NCI-H82 (cell line): Measurements from ENCODE around the gene TMEM176A.
"Not testable (repeated sequence)": the region's sequence is repeated elsewhere in the genome, so short reads cannot be mapped to it uniquely, and the experiment has no call there.

ENCODE experiments used
- DNase-seq: peaks from one replicate; lab custom pipeline; 2025; lab: John Stamatoyannopoulos, UW

TMEM176A gene

GRCh38 chr7:150788474-150789269, 11.9 kb upstream of the TMEM176A start:
- DNase-seq, result peak; percentile 23

DNA sequence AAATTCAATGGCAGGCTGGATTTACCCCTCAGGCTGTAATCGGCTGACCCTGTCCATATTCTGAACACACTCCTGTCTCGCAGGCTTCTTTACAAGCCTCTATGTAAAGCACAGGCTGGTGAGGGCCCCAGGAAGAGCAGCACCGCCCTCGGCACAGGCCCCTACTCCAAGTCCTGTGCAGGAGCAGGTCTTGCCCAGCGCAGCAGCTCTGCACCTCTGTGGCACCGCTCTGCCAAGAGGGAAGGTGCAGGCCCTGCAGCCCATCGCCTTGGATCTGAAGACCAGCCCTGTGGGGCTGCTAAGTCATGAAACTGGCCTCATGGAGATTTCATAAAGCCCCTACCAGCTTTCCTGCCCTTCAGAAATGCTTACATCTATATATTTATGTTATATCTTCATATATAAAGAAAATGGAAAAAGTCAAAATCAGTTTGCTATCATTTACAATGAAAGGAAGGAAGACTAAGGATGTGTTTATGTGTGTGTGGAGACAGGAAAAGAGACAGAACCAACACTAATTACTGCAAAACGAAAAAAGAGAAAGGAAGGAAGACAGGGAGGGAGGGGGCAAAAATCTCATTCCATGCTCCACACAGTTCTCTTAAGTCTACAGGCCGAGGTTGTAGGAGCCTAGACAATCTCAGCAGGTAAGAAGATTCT, 10.0 kb upstream of the TMEM176A start:
- DNase-seq, result no peak

DNA sequence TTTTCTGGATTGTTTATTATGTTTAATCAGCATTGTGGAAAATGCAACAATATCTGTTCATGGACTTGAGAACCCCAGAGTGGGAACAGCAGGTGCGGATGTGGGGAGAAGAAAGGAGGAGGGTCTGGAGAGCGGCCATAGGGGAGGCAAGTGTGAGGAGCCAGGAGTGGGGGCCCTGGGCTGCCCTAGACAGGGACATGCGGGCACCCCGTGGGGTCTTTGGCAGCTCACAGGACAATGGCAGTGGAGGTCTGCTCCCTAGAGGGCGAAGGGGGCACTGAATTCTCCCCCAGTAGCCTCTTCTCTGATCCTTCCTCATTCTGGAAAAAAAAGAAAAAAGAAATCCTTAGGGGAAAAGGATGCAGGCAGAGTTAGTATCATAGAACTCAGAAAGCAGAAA, 9.3 kb upstream of the TMEM176A start:
- no peak for DNase-seq

DNA sequence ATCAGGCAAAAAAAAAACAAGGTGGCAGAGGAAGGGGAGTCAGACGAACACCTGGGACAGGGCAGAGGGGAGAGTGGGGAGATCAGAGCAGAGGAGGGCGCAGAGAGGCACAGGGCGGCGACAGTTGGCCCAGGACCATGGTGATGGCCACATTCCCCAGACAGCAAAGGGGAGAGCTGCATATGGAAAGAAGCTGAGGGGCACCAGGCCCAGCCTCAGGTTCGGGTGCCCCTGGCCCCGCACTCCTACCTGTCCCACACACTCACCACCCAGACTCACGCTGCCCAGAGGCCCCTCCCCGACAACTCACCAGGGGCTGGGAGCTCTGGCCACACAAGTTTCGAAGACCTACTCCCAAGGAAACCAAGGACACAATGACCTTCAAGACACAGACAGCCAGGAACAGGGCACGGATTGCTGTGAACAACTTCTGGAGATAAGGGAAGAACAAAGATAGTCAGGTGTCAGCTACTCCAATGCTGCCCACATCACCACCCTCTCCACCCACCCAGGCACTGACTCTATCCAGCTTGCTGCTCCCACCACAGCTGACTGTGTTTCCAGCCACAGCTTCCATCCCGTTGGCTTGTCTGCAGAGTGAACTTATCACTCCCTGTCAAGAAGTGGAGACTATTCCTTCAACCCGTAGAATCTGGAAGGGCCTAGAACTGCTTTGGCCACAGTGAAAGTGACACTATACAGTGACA, 8.7 kb upstream of the TMEM176A start:
- DNase-seq, result no peak

DNA sequence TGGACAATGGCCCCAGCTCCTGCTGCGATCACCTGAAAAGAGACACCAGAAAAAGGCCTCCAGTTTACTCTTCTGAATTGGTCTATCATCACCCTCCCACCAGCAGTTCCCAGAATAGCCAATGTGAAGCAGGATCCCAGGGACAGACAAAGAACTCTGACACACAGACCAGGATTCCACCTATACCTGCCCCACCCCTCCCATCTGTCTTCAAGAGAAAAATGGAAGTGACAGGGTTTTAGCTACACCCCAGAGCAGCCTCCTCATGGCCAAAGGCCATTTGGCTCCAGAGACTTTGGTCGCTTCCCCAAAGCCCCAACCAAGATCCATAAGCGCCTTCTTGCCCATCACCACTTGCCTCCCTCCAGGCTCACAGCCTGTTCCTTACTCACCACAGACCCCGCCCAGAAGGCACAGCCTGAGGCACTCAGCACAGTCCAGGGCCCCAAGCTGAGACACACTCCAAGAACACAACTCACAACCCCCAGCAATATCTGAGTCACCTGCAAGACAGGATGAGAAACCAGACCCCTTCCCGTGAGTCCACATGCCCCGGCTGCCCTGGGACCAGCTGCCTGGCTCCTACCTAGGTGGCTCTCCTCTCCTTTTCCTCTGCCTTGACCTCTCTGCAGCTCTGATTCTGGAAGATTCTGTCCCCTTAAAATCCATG, 6.9 kb upstream of the TMEM176A start:
- DNase-seq, result no peak

DNA sequence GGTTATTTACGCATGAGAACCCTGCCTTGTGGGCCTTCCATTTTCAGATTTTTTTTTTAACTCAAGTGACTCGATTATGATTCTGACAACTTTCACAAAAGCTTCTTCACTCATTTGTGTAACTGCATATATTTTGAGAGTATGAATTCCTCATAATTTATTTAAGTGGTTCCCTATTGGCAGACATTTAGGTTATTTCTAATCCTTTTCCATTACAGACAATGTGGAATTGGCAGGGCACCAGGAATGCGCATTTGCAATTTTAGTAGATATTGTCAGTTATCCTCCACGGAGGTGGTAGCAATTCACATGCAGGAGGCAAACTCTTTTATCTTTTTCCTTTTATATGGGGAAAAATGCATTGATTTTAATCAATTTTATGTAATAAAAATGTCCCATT, 2.9 kb upstream of the TMEM176A start:
- no peak for DNase-seq

DNA sequence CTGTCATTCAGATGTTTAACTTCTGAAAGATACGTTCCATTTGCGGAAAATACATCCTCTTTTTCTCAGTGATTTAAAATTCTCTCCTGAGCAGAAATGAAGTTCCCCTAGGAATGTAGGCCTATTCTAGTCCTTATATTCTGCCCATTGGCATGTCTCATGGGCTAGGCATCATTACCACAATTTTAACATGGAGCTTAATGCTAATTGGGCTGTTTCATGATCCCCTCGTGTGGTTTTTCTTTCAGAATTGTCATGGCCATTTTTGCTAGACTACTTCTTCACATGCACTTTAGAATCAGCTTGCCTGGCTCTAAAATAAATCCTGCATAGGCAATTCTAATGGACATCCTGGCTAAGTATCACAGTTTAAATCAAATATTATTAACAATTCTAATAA, 1.4 kb upstream of the TMEM176A start:
- no peak for DNase-seq

DNA sequence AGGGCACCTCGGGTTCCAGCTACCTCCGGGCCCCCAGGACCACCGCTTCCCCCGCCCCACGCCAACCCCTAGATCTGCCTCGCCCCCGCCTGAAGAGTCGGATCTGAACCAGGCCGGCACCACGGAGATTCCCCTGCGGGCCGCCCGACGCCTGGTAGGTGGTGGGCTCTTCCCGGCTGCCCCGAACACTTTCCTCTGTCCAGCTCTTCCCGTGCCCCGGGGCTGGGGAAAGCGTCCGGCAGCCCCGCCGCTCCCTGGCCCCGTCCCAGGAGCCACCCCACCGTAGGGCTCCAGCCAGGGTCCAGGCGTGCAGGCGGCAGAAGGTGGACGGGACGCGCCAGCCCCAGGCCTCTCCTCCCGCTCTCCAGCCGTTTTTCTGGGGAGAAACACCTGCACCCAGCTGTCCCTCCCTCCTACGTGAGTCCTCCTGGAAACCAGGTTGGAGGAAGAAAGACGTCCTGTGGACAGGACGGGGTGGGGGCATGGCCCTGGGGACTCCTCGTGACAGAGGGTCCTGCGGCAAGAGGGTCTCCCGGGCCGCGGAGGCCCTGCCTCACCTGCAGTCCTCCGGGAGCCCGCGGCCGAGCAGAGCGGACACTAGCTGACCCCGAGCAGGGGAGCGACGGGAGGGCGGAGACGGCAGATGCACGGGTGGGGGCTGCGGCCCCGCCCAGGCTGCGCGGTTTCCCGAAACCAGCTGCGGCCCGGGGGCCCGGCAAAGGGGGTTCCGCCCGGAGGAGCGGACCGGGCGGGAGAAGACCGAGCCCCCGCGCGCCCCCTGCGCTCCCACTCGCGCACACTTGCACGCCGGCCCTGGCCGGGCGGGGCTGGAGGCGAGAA, 608 bp upstream of the TMEM176A start, which contains the start of gene TMEM176B:
Gene TMEM176B (minus strand): TSS at position 624 of the 840 bp plus-strand sequence. CDS start 3,795 bp downstream, outside the sequence.
- DNase-seq, result no peak

GRCh38 chr7:150801242-150801945, 825 bp downstream of the TMEM176A start:
- no peak for DNase-seq

GRCh38 chr7:150801946-150802771, 1.6 kb downstream of the TMEM176A start:
- DNase-seq, result peak; percentile 70

GRCh38 chr7:150803161-150803860, 2.7 kb downstream of the TMEM176A start:
- DNase-seq, result peak; percentile 42

DNA sequence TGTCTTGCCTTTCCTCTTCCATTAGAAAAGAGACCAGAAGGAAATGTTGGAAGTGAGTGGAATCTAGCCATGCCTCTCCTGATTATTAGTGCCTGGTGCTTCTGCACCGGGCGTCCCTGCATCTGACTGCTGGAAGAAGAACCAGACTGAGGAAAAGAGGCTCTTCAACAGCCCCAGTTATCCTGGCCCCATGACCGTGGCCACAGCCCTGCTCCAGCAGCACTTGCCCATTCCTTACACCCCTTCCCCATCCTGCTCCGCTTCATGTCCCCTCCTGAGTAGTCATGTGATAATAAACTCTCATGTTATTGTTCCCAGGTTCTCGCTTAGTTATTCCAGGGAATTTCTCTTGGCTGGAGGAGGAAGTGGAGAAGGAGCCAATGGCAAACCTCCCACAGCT, 4.2 kb downstream of the TMEM176A start:
- DNase-seq, result no peak

- DNase-seq, result no peak
Observed at GRCh38 chr7:150805864-150806263, 5.3 kb downstream of the TMEM176A start.

DNA sequence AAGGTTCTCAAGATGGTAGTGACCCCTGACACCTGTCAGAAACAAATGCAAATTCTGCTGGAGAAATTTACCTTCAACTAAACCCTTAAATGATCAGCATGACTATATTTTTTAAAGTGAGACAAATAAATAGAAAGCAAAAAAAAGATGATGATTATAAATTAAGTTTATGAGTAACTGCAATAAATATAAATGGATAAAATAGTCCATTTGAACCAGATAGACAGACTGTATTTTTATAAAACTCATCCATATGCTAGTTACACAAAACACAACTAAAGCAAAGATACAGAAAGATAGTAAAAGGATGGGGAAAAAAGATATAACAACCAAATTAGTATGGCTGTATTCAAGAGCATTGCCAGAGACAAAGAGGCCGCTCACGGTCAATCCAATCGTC, 5.9 kb downstream of the TMEM176A start:
- DNase-seq, result no peak

DNA sequence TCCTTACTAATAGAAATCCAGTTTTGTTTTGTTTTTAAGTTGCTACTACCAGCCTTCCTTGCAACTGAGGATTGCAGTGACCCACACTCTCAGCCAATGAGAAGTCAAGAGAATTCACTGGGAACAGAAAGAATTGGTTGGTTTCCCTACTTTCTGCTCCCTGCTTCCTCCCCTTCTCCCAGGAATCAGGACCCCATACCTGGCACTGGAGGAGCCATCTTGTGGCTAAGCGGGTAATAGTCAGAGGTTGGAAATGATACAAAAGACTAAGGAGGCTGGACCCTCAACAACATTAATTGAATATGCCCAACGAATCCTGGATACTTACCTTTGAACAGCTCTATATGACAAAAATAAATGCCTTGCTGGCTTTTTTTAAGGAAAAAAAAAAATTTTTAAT, 6.3 kb downstream of the TMEM176A start:
- no peak for DNase-seq

- DNase-seq, result not testable (repeated sequence)
Observed at GRCh38 chr7:150807616-150808438, 7.3 kb downstream of the TMEM176A start.

GRCh38 chr7:150814328-150815001, 13.9 kb downstream of the TMEM176A start:
- DNase-seq, result no peak

DNA sequence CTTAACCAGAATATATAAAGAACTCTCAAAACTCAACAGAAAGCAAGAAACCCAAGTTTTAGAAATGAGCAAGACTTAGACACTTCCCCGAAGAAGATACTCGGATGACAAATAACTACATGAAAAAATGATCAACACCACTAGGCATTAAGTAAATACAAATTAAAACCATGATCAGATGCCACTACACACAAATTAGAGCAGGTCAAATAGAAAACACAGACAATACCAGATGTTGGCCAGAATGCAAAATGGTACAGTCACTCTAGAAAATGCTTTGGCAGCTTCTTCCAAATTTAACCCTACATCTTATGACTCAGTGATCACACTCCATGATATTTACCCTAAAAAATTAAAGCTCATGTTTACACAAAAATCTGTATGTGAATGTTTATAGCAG, 18.4 kb downstream of the TMEM176A start:
- DNase-seq, result no peak
